Fibroblast of skin of right quadriceps (primary cell): ENCODE results near the gene BLCAP.
"Not testable (repeated sequence)": the region's sequence is repeated elsewhere in the genome, so short reads cannot be mapped to it uniquely, and the experiment has no call there.

ENCODE experiments used
- DNase-seq: peaks from one replicate; pipeline ENCODE4 v3.0.0-alpha.2; 2013

The BLCAP gene

DNA sequence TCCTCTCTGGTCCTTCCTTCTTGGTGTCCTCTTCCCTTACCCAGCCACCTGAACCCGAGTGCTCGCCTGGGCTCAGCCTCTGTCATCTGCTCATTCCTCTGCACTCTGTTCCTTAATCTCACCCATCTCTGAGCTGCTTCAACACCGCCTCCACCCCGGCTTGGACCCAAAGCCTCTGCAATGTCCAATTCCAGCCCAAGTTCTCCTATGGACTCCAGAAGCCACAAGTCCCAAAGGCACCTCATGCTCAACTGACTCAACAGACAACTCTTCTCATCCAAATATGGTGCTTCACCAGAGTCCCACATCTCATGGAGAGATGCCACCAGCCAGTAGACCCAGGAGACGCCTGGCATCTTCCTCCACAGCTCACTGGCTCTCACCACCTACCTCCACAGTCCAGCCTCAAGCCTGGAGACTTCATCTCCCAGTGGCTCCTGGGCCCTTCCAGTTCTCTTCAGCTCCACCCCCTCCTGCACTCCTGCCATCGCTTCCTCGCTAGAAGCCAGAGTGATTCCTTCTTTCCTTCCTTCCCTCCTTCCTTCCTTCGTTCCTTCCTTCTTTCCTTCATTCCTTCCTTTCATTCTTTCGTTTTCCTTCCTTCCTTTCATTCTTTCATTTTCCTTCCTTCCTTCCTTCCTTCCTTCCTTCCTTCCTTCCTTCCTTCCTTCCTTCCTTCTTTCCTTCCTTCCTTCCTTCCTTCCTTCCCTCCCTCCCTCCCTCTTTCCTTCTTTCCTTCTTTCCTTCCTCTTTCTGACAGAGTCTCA, 47.6 kb downstream of the BLCAP start:
- no peak for DNase-seq

DNA sequence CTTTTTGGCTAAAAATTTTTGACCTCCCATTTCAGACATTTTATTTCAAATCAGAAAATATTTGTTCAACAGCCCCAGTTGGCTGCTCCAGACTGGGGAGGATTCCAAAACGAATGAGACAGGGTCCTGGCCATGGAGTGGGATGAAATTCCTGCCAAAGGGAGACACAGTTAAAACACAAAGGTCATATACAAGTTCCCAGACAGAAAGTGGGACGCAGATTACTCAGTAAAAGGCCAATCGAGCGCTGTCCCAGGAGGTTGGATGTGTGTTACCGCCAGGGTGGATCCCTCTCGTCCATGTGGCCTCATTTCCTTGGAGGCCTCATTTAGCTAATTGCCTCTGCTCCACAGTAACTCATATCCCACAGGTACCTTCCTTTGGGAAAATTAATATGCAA, 48.4 kb downstream of the BLCAP start:
- no peak for DNase-seq

DNA sequence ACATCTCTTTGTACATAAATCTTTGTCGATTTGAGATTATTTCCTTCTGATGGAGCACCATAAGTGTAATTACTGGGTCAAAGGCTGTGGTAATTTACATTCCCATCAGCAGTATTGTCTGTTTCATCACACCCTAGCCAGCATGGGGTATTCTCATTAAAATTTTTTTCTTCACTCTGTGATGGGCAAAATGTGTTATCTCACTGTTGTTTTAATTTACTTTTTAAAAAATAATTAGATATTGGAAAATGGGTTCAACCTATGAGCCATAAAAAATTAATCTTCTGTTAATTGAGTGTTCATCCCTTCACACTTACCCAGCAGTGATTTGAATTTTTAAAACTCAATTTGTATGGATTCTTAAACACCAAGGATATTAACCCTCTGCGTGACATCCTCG, 50.6 kb downstream of the BLCAP start:
- no peak for DNase-seq

DNA sequence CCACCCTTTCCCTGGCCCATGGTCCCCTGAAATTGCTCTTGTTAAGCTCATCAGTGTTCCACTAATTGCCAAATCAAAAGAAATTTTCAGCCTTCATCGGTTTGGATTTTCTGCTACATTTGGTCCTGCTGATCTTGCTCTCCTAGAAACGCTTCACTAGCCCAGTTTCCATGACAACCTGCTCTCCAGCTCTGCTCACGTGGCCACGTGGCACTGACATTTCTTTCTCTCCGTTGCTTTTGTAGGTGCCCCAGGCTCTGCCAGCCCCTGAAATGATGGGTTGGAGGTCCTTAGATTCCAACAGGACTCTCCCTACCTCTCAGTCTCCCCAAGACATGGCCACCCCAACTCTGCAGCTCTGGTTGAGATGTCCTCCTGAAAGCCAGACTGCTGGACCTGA, 52.4 kb downstream of the BLCAP start:
- no peak for DNase-seq

DNA sequence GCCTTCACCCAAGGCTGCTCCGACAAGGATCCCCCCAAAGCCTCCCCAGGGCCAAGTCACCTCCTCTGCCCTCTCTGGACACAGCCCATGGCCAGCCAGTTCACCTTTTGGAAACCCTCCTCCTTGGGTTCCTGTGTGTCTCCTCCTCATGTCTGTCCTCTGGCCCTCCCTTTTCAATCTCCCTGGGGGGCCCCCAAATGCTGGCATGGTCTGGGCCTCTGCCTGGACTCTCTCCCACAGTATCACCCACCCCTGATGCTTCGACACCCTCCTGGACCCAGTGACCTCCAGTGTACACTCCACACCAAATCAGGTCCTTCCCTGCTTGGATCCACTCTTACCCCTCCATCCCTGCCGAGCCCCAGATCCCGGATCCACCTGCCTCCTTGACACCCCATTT, 53.3 kb downstream of the BLCAP start:
- DNase-seq, result no peak

DNA sequence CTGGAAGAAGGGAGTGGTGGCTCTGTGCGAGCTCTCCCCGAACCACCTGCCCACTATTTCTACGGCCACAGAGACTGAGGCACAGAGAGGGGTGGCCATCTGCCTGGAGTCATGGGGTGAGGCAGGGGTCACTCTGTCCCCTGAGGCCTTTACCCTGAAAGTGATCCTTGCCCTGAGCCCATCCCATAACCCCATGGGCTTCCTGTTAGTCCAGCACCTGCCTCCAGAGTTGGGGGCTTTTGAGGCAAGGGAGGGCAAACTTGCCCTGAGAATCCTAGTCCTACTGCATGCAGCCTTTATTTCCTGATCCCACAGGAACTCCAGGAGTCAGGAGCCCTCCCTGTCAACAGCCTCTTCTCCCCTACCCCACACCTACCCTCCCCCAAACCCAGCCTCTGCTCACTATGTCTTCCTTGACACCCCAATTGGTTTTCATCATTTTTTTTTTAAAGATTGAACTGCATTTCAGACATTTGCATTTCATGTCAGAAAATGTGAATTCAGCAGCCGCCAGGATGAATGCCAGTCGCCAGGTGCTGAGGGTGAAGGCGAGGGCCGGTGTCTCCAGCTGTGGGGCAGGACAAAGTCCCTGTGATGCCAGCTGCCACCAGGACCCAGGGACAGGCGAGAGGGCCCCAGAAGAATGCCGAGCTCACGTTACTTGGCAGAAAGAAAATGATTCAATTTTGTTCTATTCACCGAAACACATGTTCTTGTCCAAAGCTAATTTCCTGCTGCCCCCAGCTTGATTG, 54.3 kb downstream of the BLCAP start:
- DNase-seq, result no peak

DNA sequence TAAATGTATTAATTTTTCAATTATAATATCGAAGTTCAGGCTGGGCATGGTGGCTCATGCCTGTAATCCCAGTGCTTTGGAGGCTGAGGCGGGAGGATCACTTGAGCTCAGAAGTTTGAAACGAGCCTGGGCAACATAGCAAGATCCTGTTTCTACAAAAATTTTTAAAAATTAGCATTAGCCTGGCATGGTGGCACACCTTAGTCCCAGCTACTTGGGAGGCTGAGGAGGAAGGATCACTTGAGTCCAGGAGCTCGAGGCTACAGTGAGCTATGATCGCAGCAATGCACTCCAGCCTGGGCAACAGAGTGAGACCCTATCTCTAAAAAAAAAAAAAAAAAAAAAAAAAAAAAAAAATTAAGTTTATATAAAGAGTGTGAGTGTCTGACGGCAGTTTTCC, 55.2 kb downstream of the BLCAP start:
- not testable (repeated sequence) for DNase-seq

DNA sequence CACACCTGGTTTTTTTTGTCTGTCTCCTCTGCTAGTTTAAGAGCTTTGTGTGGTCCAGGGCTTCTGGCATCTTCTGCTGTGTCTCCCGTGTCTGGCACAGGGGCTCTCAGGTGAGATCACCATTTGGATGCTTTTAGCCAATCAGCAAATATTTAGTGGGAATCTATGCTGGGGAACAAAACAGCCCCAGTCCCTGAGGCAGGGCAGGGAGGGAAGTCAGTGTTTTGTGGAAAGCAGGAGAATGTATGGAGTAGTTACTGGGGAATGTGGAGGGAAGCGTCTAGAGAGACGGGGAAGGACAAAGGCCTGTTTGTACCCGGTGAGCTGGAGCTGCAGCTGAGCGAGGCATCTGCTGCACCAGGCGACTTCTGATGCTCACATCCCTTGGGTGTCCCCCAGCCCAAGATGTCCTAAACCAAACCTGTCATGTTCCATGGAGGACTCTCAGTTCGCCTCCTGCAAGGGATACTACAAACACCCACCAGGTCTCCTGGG, 55.9 kb downstream of the BLCAP start:
- no peak for DNase-seq

DNA sequence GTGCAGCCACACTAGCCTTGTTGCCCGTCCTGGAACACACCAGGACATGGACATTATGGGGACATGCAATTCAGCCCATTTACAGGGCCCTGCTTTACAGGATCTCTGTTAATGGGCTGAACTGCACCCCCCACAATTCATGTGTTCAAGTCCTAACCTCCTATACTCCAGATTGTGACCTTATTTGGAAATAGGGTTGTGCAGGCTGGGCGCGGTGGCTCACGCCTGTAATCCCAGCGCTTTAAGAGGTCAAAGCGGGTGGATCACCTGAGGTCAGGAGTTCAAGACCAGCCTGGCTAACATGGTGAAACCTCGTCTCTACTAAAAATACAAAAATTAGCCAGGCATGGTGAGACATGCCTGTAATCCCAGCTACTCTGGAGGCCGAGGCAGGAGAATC, 57.5 kb downstream of the BLCAP start:
- DNase-seq, result not testable (repeated sequence)

DNA sequence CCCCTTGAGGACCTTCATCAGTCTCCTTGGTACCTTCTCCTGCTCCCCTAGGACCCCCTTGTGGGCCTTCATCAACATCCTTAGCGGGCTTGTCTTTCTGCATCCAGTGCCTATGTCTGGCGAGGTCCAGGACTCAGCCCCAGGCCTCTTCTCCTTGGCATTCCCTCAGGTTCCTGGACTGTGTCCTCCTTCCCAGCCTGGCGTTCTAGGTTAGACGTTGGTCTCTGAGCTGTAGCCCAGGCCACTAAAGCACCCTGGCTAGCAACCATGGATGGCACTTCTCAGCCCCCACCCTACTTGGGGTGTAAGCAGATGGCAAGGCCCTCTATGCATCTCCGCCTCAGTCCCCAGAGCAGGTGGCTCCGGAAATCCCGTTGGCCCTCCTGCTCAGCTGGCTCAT, 58.1 kb downstream of the BLCAP start:
- DNase-seq, result no peak

DNA sequence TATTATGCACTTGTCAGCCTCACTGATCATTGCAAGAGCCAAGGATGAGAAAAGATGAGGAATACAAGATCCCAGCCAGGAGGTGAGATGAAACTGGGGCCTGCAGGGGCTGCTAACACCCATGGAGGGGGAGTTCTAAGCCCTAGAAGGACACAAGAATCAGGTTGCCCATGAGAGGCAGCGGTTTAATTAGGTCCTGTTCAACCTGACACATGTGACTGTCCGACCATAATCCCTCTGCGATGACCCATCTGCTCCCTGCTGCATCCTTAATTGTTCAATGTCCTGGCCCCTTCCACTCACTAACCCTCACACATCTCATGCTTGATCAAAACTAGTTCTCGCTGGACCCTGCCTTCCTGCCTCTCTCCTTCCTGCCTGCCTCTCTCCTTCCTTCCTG, 58.8 kb downstream of the BLCAP start:
- no peak for DNase-seq
